ENCODE measurements around the gene HSPB6. TPM values are rescaled to one million over a fixed set of nuclear protein-coding genes. Genes with fewer than 3 reads are reported as not detected.

Gene HSPB6
- total RNA-seq, 1 donor from 2014 or later: 0.37 TPM

GRCh38 chr19:35744430-35745327, 12.2 kb downstream of the HSPB6 start:
- Mint-ChIP-seq H3K27ac (ENCODE audit: unreplicated experiment) (peak overlapping the region; percentile 100), H3K4me3 (peak overlapping the region; percentile 97), H3K4me1 (peaks cover 56% of the 10 kb centered on the region), H3K9me3 (no peaks in the 10 kb centered on the region), H3K36me3 (ENCODE audit: low read depth) (peaks cover 2% of the 10 kb centered on the region), H3K27me3 (ENCODE audit: low read depth) (peaks cover 4% of the 10 kb centered on the region)
- DNase-seq (ENCODE audit: low read depth, low spot score): peak; percentile 89
- TF ChIP-seq CTCF (conservative IDR thresholded peaks at IDR 0.05): peak; percentile 55

GRCh38 chr19:35743640-35744429, 13.0 kb downstream of the HSPB6 start:
- peaks cover 2% of the 10 kb centered on the region for H3K36me3 Mint-ChIP-seq (ENCODE audit: low read depth)
- DNase-seq (ENCODE audit: low read depth, low spot score): no peak
- H3K9me3 Mint-ChIP-seq: no peaks in the 10 kb centered on the region
- no peak overlapping the region for H3K27ac Mint-ChIP-seq (ENCODE audit: unreplicated experiment)
- peaks cover 52% of the 10 kb centered on the region for H3K4me1 Mint-ChIP-seq
- peak overlapping the region; percentile 97 for H3K4me3 Mint-ChIP-seq
- peaks cover 4% of the 10 kb centered on the region for H3K27me3 Mint-ChIP-seq (ENCODE audit: low read depth)
- TF ChIP-seq CTCF (conservative IDR thresholded peaks at IDR 0.05): no peak

- Mint-ChIP-seq H3K4me3 (peak within 1 kb of the TSS; percentile 97), H3K27ac (ENCODE audit: unreplicated experiment) (peak within 1 kb of the TSS; percentile 94), H3K36me3 (ENCODE audit: low read depth) (peaks cover 2% of the 10 kb centered on the region), H3K4me1 (peaks cover 39% of the 10 kb centered on the region), H3K27me3 (ENCODE audit: low read depth) (peaks cover 4% of the 10 kb centered on the region), H3K9me3 (no peaks in the 10 kb centered on the region)
- DNase-seq (ENCODE audit: low read depth, low spot score): no peak
- no peak for TF ChIP-seq CTCF (conservative IDR thresholded peaks at IDR 0.05)
Measured at GRCh38 chr19:35742121-35742724, 14.6 kb downstream of the HSPB6 start, which contains the start of gene IGFLR1. IGFLR1 (minus strand) TSS chr19:35742452; CDS start chr19:35741180, 1,272 bp downstream.

GRCh38 chr19:35741203-35741515, 15.7 kb downstream of the HSPB6 start:
- peak; percentile 45 for TF ChIP-seq CTCF (conservative IDR thresholded peaks at IDR 0.05)
- no peaks in the 10 kb centered on the region for H3K9me3 Mint-ChIP-seq
- H3K4me1 Mint-ChIP-seq: peaks cover 33% of the 10 kb centered on the region
- no peak for DNase-seq (ENCODE audit: low read depth, low spot score)
- peaks cover 4% of the 10 kb centered on the region for H3K27me3 Mint-ChIP-seq (ENCODE audit: low read depth)
- H3K4me3 Mint-ChIP-seq: peak overlapping the region; percentile 89
- H3K36me3 Mint-ChIP-seq (ENCODE audit: low read depth): peaks cover 2% of the 10 kb centered on the region
- H3K27ac Mint-ChIP-seq (ENCODE audit: unreplicated experiment): peak overlapping the region; percentile 98

- DNase-seq (ENCODE audit: low read depth, low spot score): peak; percentile 98
- peaks cover 4% of the 10 kb centered on the region for H3K27me3 Mint-ChIP-seq (ENCODE audit: low read depth)
- peak overlapping the region; percentile 98 for H3K27ac Mint-ChIP-seq (ENCODE audit: unreplicated experiment)
- peaks cover 2% of the 10 kb centered on the region for H3K36me3 Mint-ChIP-seq (ENCODE audit: low read depth)
- peak; percentile 53 for TF ChIP-seq CTCF (conservative IDR thresholded peaks at IDR 0.05)
- peak overlapping the region; percentile 89 for H3K4me3 Mint-ChIP-seq
- H3K9me3 Mint-ChIP-seq: no peaks in the 10 kb centered on the region
- peaks cover 27% of the 10 kb centered on the region for H3K4me1 Mint-ChIP-seq
Measured at GRCh38 chr19:35740423-35741202, 16.2 kb downstream of the HSPB6 start.
